Neural cell (in vitro differentiated cells): ENCODE measurements around the gene ZNF736. TPM values are rescaled to one million over a fixed set of nuclear protein-coding genes. Genes with fewer than 3 reads are reported as not detected.

Source experiments
- H2AFZ ChIP-seq: fragments of 200-600, 300-800 bp; sonication (generic), shearing (Covaris generic); 2 replicates; pipeline ENCODE4 v1.6.0; 2014; ENCODE audit warnings: low read depth, mild to moderate bottlenecking, antibody characterized with exemption, low read length, moderate library complexity
- H3F3A ChIP-seq: fragments of 200-600 bp; shearing (Covaris generic); 2 replicates; pipeline ENCODE4 v1.6.1; 2016; ENCODE audit warnings: mild to moderate bottlenecking, moderate library complexity, mixed read lengths, antibody characterized with exemption, low read length; ENCODE audit not compliant: insufficient read depth, poor library complexity, severe bottlenecking
- H3K27ac ChIP-seq: fragments of 200-600, 300-800 bp; sonication (generic), shearing (Covaris generic); 2 replicates; pipeline ENCODE4 v1.5.1; 2014; ENCODE audit warnings: mild to moderate bottlenecking, low read length, moderate library complexity
- H3K27me3 ChIP-seq: fragments of 300-800, 200-600 bp; sonication (generic), shearing (Covaris generic); 2 replicates; pipeline ENCODE4 v1.6.0; 2014; ENCODE audit warnings: mild to moderate bottlenecking, low read depth, low read length, moderate library complexity; ENCODE audit not compliant: insufficient read depth
- H3K36me3 ChIP-seq: fragments of 300-800, 200-600 bp; sonication (generic), shearing (Covaris generic); 2 replicates; pipeline ENCODE4 v1.5.1; 2014; ENCODE audit warnings: mild to moderate bottlenecking, antibody characterized with exemption, low read length, moderate library complexity; ENCODE audit not compliant: insufficient read depth
- H3K4me2 ChIP-seq: fragments of 300-800, 200-600 bp; sonication (generic), shearing (Covaris generic); 2 replicates; pipeline ENCODE4 v1.6.0; 2014; ENCODE audit warnings: mild to moderate bottlenecking, low read length
- H3K4me3 ChIP-seq: fragments of 300-800, 200-600 bp; sonication (generic), shearing (Covaris generic); 2 replicates; pipeline ENCODE4 v1.5.1; 2014; ENCODE audit warnings: mild to moderate bottlenecking, low read length, moderate library complexity
- H3K79me2 ChIP-seq: fragments of 200-600 bp; shearing (Covaris generic); replicated peaks from 2 replicates; pipeline ENCODE4 v1.6.0; 2014; ENCODE audit warnings: mild to moderate bottlenecking, low read length, moderate library complexity; ENCODE audit not compliant: insufficient read depth
- H3K9ac ChIP-seq: fragments of 300-800, 200-600 bp; sonication (generic), shearing (Covaris generic); 2 replicates; pipeline ENCODE4 v1.6.1; 2016; ENCODE audit warnings: mild to moderate bottlenecking, low read length, mixed read lengths
- H3K9me2 ChIP-seq: fragments of 200-600 bp; shearing (Covaris generic); 2 replicates; pipeline ENCODE4 v1.6.1; 2016; ENCODE audit warnings: mild to moderate bottlenecking, low read length, mixed read lengths; ENCODE audit not compliant: insufficient read depth
- H3K9me3 ChIP-seq: fragments of 200-600, 300-800 bp; sonication (generic), shearing (Covaris generic); 2 replicates; pipeline ENCODE4 v1.6.1; 2016; ENCODE audit warnings: mild to moderate bottlenecking, mixed run types, low read length, moderate library complexity, mixed read lengths
- H4K20me1 ChIP-seq: fragments of 200-600 bp; shearing (Covaris generic); 2 replicates; pipeline ENCODE4 v1.6.1; 2016; ENCODE audit warnings: mild to moderate bottlenecking, mixed run types; ENCODE audit not compliant: insufficient read depth
- CTCF ChIP-seq: fragments of 450-650 bp; IDR thresholded peaks from 2 replicates; pipeline ENCODE4 v1.5.1; 2014; ENCODE audit warnings: antibody characterized with exemption, mild to moderate bottlenecking, moderate library complexity; ENCODE audit not compliant: poor library complexity, severe bottlenecking
- EP300 ChIP-seq: fragments of 450-650 bp; conservative IDR thresholded peaks from 2 replicates; pipeline ENCODE4 v1.6.1; 2014; ENCODE audit warnings: antibody characterized with exemption, mild to moderate bottlenecking, moderate library complexity; ENCODE audit not compliant: poor library complexity, severe bottlenecking
- EZH2 ChIP-seq: fragments of 200-600, 300-800 bp; shearing (Covaris generic), sonication (generic); IDR thresholded peaks from 2 replicates; pipeline ENCODE4 v1.6.1; 2014; ENCODE audit warnings: antibody characterized with exemption, low read length, borderline replicate concordance, mild to moderate bottlenecking; ENCODE audit not compliant: insufficient read depth, poor library complexity, severe bottlenecking
- MXI1 ChIP-seq: fragments of 450-650 bp; conservative IDR thresholded peaks from 2 replicates; pipeline ENCODE4 v1.6.1; 2014; ENCODE audit warnings: antibody characterized with exemption, mild to moderate bottlenecking; ENCODE audit not compliant: poor library complexity, severe bottlenecking
- POLR2AphosphoS5 ChIP-seq: IDR thresholded peaks from 2 replicates; pipeline ENCODE4 v1.6.1; 2012
- REST ChIP-seq: IDR thresholded peaks from 2 replicates; pipeline ENCODE4 v1.6.1; 2012; ENCODE audit warnings: borderline replicate concordance
- SMC3 ChIP-seq: fragments of 450-650 bp; conservative IDR thresholded peaks from 2 replicates; pipeline ENCODE4 v1.6.1; 2014; ENCODE audit warnings: antibody characterized with exemption, mild to moderate bottlenecking, moderate library complexity; ENCODE audit not compliant: poor library complexity
- TAF1 ChIP-seq: IDR thresholded peaks from 2 replicates; pipeline ENCODE4 v1.6.1; 2012; ENCODE audit warnings: low read depth
- polyA plus RNA-seq: library from polyadenylated mRNA; depleted of rRNA; stranded (reverse); fragments of >200 nt; gene quantifications from 2 replicates; pipeline ENCODE4 v1.2.3, GENCODE V29; 2014

Gene ZNF736
- polyA plus RNA-seq, 1 donor from 2014 or later: 1.7 TPM

- TF ChIP-seq EP300 (no peak), POLR2AphosphoS5 (no peak), TAF1 (no peak), REST (no peak)
- Histone ChIP-seq H3F3A (no peaks in the 10 kb centered on the region), H3K9me2 (no peaks in the 10 kb centered on the region), H3K27me3 (no peaks in the 10 kb centered on the region), H2AFZ (no peak overlapping the region), H3K27ac (no peak overlapping the region), H3K79me2 (no peaks in the 10 kb centered on the region), H3K9ac (no peak overlapping the region), H3K36me3 (no peaks in the 10 kb centered on the region), H4K20me1 (no peaks in the 10 kb centered on the region), H3K4me3 (no peak overlapping the region), H3K9me3 (peaks cover 7% of the 10 kb centered on the region), H3K4me2 (no peak overlapping the region)
Observed at GRCh38 chr7:64373017-64373416, 59.3 kb downstream of the ZNF736 start.

- Histone ChIP-seq H3K4me2 (no peak overlapping the region), H2AFZ (no peak overlapping the region), H3K9me3 (no peaks in the 10 kb centered on the region), H3K79me2 (no peaks in the 10 kb centered on the region), H3K27ac (no peak overlapping the region), H3F3A (no peaks in the 10 kb centered on the region), H3K4me3 (no peak overlapping the region), H3K9ac (no peak overlapping the region), H3K27me3 (no peaks in the 10 kb centered on the region), H3K9me2 (no peaks in the 10 kb centered on the region), H4K20me1 (no peaks in the 10 kb centered on the region), H3K36me3 (no peaks in the 10 kb centered on the region)
- TF ChIP-seq POLR2AphosphoS5 (no peak), CTCF (no peak), EZH2 (no peak), MXI1 (no peak), SMC3 (no peak), TAF1 (no peak)
Observed at GRCh38 chr7:64400401-64400800, 86.6 kb downstream of the ZNF736 start.

Other genes starting within 250 kb of the ZNF736 start
- not detected in 2 replicates for gene ZNF735, start 106.8 kb upstream of the ZNF736 start, polyA plus RNA-seq
- gene ZNF679, start 85.5 kb upstream of the ZNF736 start, polyA plus RNA-seq: not detected in 2 replicates
- gene ZNF680, start 249.1 kb downstream of the ZNF736 start, polyA plus RNA-seq: 0.32 TPM in 1 of 2 replicates, not detected in the other